ENCODE results near the gene CDC42EP2. TPM values are rescaled to one million over a fixed set of nuclear protein-coding genes. Genes with fewer than 3 reads are reported as not detected.

The CDC42EP2 gene
- total and polyA plus RNA-seq, 2 donors (not counting 3 experiments of a cell fraction or from before 2014, with no cell fraction given) = 23.9 to 26.4 TPM

GRCh38 chr11:65323813-65324212, 9.1 kb downstream of the CDC42EP2 start:
- CTCF ChIA-PET = interaction anchor here (0.9 to 3.0 kb wide), 7 partner anchors 9 to 119 kb away, joined by 3 to 14 read pairs (median 3); partner anchors contain the start of genes CDC42EP2 and DPF2

GRCh38 chr11:65325435-65325834, 10.8 kb downstream of the CDC42EP2 start:
- POLR2A ChIA-PET = interaction anchor here (1.2 kb wide), 1 partner anchor 9 kb away, joined by 3 read pairs; no protein-coding TSS in a partner anchor
- peak; percentile 67 for TF ChIP-seq POLR2A (IDR thresholded peaks at IDR 0.05; ENCODE audit: low read depth, low read length)
- no peak for TF ChIP-seq FOS (IDR thresholded peaks at IDR 0.05; ENCODE audit: borderline replicate concordance, insufficient read depth, low read length)
- dilution Hi-C loops (cut with MboI; ENCODE audit: extremely low pct_ligation_motif_present, low sequenced_read_pairs) = no loop called here

More at GRCh38 chr11:65323813-65324212, 9.1 kb downstream of the CDC42EP2 start:
- FAIRE-seq = no peak
- Histone ChIP-seq H3K79me2 (ENCODE audit: control insufficient read depth, insufficient read depth, low read length) (peaks cover 41% of the 10 kb centered on the region), H3K9ac (replicated peaks; ENCODE audit: extremely low read depth, insufficient read depth, low read length) (no peak overlapping the region), H3K27ac (ENCODE audit: insufficient read depth, low read depth, low read length) (no peak overlapping the region), H3K4me1 (ENCODE audit: control insufficient read depth, extremely low read depth, insufficient read depth, low read length) (no peaks in the 10 kb centered on the region), H3K9me3 (replicated peaks; ENCODE audit: control insufficient read depth, insufficient read depth, low read length) (no peaks in the 10 kb centered on the region), H3K4me2 (ENCODE audit: insufficient read depth, low read length) (no peak overlapping the region), H2AFZ (ENCODE audit: low read depth, low read length) (no peak overlapping the region), H3K36me3 (ENCODE audit: control insufficient read depth in 2 of 2, extremely low read depth in 1 of 2, insufficient read depth in 2 of 2, low read length in 2 of 2) (peaks cover 22 to 26% of the 10 kb centered on the region in 2 experiments), H4K20me1 (replicated peaks; ENCODE audit: control insufficient read depth, extremely low read depth, insufficient read depth, low read length) (no peaks in the 10 kb centered on the region), H3K27me3 (ENCODE audit: control insufficient read depth in 2 of 2, insufficient read depth in 2 of 2, low read length in 2 of 2) (no peaks in the 10 kb centered on the region), H3K9me1 (replicated peaks; ENCODE audit: control insufficient read depth, extremely low read depth, insufficient read depth, low read length) (no peaks in the 10 kb centered on the region), H3K4me3 (replicated peaks in 1 of 3; ENCODE audit: insufficient read depth in 1 of 3, low read depth in 1 of 3, low read length in 3 of 3) (no peak overlapping the region)
- TF ChIP-seq POLR2A (IDR thresholded peaks at IDR 0.05; ENCODE audit: low read depth, low read length) (peak; percentile 62), POLR2AphosphoS5 (IDR thresholded peaks at IDR 0.05; ENCODE audit: insufficient read depth, low read depth, low read length) (peak; percentile 53), FOS (IDR thresholded peaks at IDR 0.05; ENCODE audit: borderline replicate concordance, insufficient read depth, low read length) (no peak)
- TF ChIP-seq, protein P1, sequence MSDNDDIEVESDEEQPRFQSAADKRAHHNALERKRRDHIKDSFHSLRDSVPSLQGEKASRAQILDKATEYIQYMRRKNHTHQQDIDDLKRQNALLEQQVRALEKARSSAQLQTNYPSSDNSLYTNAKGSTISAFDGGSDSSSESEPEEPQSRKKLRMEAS (IDR thresholded peaks at IDR 0.05; ENCODE audit: insufficient read depth, insufficient read length) = no peak
- BruUV-seq (replicated peaks) = no TSS peak
- DNase-seq (ENCODE audit: low read depth, low spot score) = no peak
- intact Hi-C loops (cut with micrococcal nuclease) = no loop called here
- dilution Hi-C loops (cut with MboI; ENCODE audit: extremely low pct_ligation_motif_present, low sequenced_read_pairs) = no loop called here
- POLR2A ChIA-PET = no interaction called here

More at GRCh38 chr11:65325435-65325834, 10.8 kb downstream of the CDC42EP2 start:
- Histone ChIP-seq H3K9me1 (replicated peaks; ENCODE audit: control insufficient read depth, extremely low read depth, insufficient read depth, low read length) (no peaks in the 10 kb centered on the region), H3K9me3 (replicated peaks; ENCODE audit: control insufficient read depth, insufficient read depth, low read length) (no peaks in the 10 kb centered on the region), H3K36me3 (ENCODE audit: control insufficient read depth in 2 of 2, extremely low read depth in 1 of 2, insufficient read depth in 2 of 2, low read length in 2 of 2) (peaks cover 20 to 23% of the 10 kb centered on the region in 2 experiments), H3K4me3 (replicated peaks in 1 of 3; ENCODE audit: insufficient read depth in 1 of 3, low read depth in 1 of 3, low read length in 3 of 3) (no peak overlapping the region), H3K9ac (replicated peaks; ENCODE audit: extremely low read depth, insufficient read depth, low read length) (no peak overlapping the region), H4K20me1 (replicated peaks; ENCODE audit: control insufficient read depth, extremely low read depth, insufficient read depth, low read length) (no peaks in the 10 kb centered on the region), H3K27ac (ENCODE audit: insufficient read depth, low read depth, low read length) (no peak overlapping the region), H3K4me1 (ENCODE audit: control insufficient read depth, extremely low read depth, insufficient read depth, low read length) (peaks cover 9% of the 10 kb centered on the region), H3K4me2 (ENCODE audit: insufficient read depth, low read length) (no peak overlapping the region), H3K27me3 (ENCODE audit: control insufficient read depth in 2 of 2, insufficient read depth in 2 of 2, low read length in 2 of 2) (no peaks in the 10 kb centered on the region), H3K79me2 (ENCODE audit: control insufficient read depth, insufficient read depth, low read length) (peaks cover 26% of the 10 kb centered on the region), H2AFZ (ENCODE audit: low read depth, low read length) (no peak overlapping the region)
- CTCF ChIA-PET = interaction anchor here (0.9 to 11.0 kb wide), 3 partner anchors 9 to 51 kb away, joined by 3 to 473 read pairs (median 3); no protein-coding TSS in a partner anchor
- no TSS peak for BruUV-seq (replicated peaks)
- intact Hi-C loops (cut with micrococcal nuclease) = no loop called here
- no peak for DNase-seq (ENCODE audit: low read depth, low spot score)
- no peak for FAIRE-seq

Measured in endothelial cell of umbilical vein (primary cell).